GM18505 (cell line): Measurements from ENCODE around the gene PLB1.

Experiments used
- ATAC-seq: cut with Tn5 transposase; IDR thresholded peaks from one replicate; pipeline ENCODE4 v1.9.1; 2021; ENCODE audit not compliant: unreplicated experiment
- POLR2A ChIP-seq: IDR thresholded peaks from 4 replicates; pipeline ENCODE4 v1.6.1; 2011; ENCODE audit warnings: borderline replicate concordance; ENCODE audit not compliant: insufficient read depth, insufficient read length; ENCODE audit errors: extremely low read depth

The PLB1 gene

GRCh38 chr2:28582152-28582551 is 86.3 kb downstream of the PLB1 start:
- TF ChIP-seq POLR2A, result no peak
- no peak for ATAC-seq

- ATAC-seq, result no peak
Observed at GRCh38 chr2:28582595-28582994, 86.7 kb downstream of the PLB1 start.

GRCh38 chr2:28583899-28584553 is 88.2 kb downstream of the PLB1 start:
- no peak for ATAC-seq
- no peak for TF ChIP-seq POLR2A

More at GRCh38 chr2:28582595-28582994, 86.7 kb downstream of the PLB1 start:
- no peak for TF ChIP-seq POLR2A

- TF ChIP-seq POLR2A, result no peak
- no peak for ATAC-seq
Observed at GRCh38 chr2:28586867-28587266, 91.0 kb downstream of the PLB1 start.

GRCh38 chr2:28587526-28588291 is 91.8 kb downstream of the PLB1 start:
- ATAC-seq, result no peak
- TF ChIP-seq POLR2A, result no peak

GRCh38 chr2:28588292-28588670 is 92.4 kb downstream of the PLB1 start:
- ATAC-seq, result no peak

GRCh38 chr2:28589746-28590463 is 94.0 kb downstream of the PLB1 start:
- ATAC-seq, result no peak
- no peak for TF ChIP-seq POLR2A

More at GRCh38 chr2:28588292-28588670, 92.4 kb downstream of the PLB1 start:
- TF ChIP-seq POLR2A, result no peak

- TF ChIP-seq POLR2A, result no peak
- no peak for ATAC-seq
Observed at GRCh38 chr2:28590496-28591301, 94.8 kb downstream of the PLB1 start.

- no peak for ATAC-seq
- no peak for TF ChIP-seq POLR2A
Observed at GRCh38 chr2:28591711-28592335, 96.0 kb downstream of the PLB1 start.

GRCh38 chr2:28592481-28592880 is 96.6 kb downstream of the PLB1 start:
- ATAC-seq, result no peak
- TF ChIP-seq POLR2A, result no peak

- TF ChIP-seq POLR2A, result no peak
- ATAC-seq, result no peak
Observed at GRCh38 chr2:28593160-28593755, 97.4 kb downstream of the PLB1 start.

- no peak for TF ChIP-seq POLR2A
- no peak for ATAC-seq
Observed at GRCh38 chr2:28594000-28594331, 98.1 kb downstream of the PLB1 start.
